Fibroblast of lung (primary cell): Measurements from ENCODE around the gene EFCC1. TPM values are rescaled to one million over a fixed set of nuclear protein-coding genes. Genes with fewer than 3 reads are reported as not detected.

Experiments used
- DNase-seq, 2 donors: peaks; one replicate each; pipeline versions ENCODE4 v3.0.0 to v3.0.0-alpha.2; 2010; ENCODE audit warnings: low read depth in 2 of 2
- H2AFZ ChIP-seq: 2 replicates; pipeline ENCODE4 v1.5.1; 2012; ENCODE audit warnings: low read length, control low read depth, inconsistent platforms
- H3K27ac ChIP-seq: 2 replicates; pipeline ENCODE4 v1.5.1; 2011; ENCODE audit warnings: low read length, control low read depth; ENCODE audit not compliant: insufficient read depth
- H3K27me3 ChIP-seq: 2 replicates; pipeline ENCODE4 v1.5.1; 2011; ENCODE audit warnings: mild to moderate bottlenecking, low read length; ENCODE audit not compliant: control insufficient read depth, insufficient read depth
- H3K36me3 ChIP-seq: 2 replicates; pipeline ENCODE4 v1.5.1; 2011; ENCODE audit warnings: low read length; ENCODE audit not compliant: control insufficient read depth, insufficient read depth
- H3K4me1 ChIP-seq: 2 replicates; pipeline ENCODE4 v1.5.1; 2011; ENCODE audit warnings: low read length; ENCODE audit not compliant: control insufficient read depth, insufficient read depth; ENCODE audit errors: extremely low read depth
- H3K4me2 ChIP-seq: 2 replicates; pipeline ENCODE4 v1.5.1; 2011; ENCODE audit warnings: low read length, control low read depth; ENCODE audit not compliant: insufficient read depth; ENCODE audit errors: extremely low read depth
- H3K4me3 ChIP-seq, 4 experiments: fragments of 200-600 bp in 1 of 4; sonication (generic) in 1 of 4; replicated peaks in 1 of 4; 2 replicates each; pipeline ENCODE4 v1.5.1; 2011 to 2016; ENCODE audit warnings: low read length in 4 of 4, low read depth in 3 of 4, mild to moderate bottlenecking in 3 of 4, control low read depth in 2 of 4, inconsistent platforms in 1 of 4, mixed read lengths in 1 of 4; ENCODE audit not compliant: insufficient read depth in 1 of 4; ENCODE audit errors: control extremely low read depth in 1 of 4
- H3K79me2 ChIP-seq: 2 replicates; pipeline ENCODE4 v1.5.1; 2012; ENCODE audit warnings: mild to moderate bottlenecking, low read length, inconsistent platforms; ENCODE audit not compliant: control insufficient read depth, insufficient read depth
- H3K9ac ChIP-seq: 2 replicates; pipeline ENCODE4 v1.5.1; 2011; ENCODE audit warnings: mild to moderate bottlenecking, low read length, control low read depth; ENCODE audit not compliant: insufficient read depth
- H3K9me3 ChIP-seq: 2 replicates; pipeline ENCODE4 v1.5.1; 2012; ENCODE audit warnings: low read depth, low read length; ENCODE audit not compliant: control insufficient read depth, insufficient read depth
- H4K20me1 ChIP-seq: 2 replicates; pipeline ENCODE4 v1.5.1; 2011; ENCODE audit warnings: low read length; ENCODE audit not compliant: control insufficient read depth, insufficient read depth; ENCODE audit errors: extremely low read depth
- EZH2 ChIP-seq: IDR thresholded peaks from 2 replicates; pipeline ENCODE4 v1.5.1; 2012; ENCODE audit warnings: low read length, control low read depth, mild to moderate bottlenecking; ENCODE audit errors: missing control alignments
- polyA plus RNA-seq, 2 donors: library from polyadenylated mRNA; depleted of rRNA in 1 of 2; stranded (reverse) in 1 of 2; unstranded in 1 of 2; fragments of >200 nt; gene quantifications; 2 replicates each; pipeline ENCODE4 v1.2.1, GENCODE V29; 2011 to 2012; ENCODE audit warnings: missing spikeins in 1 of 2
- total RNA-seq: library from RNA; depleted of rRNA; stranded (reverse); fragments of >200 nt; gene quantifications from 2 replicates; pipeline ENCODE4 v1.2.1, GENCODE V29; 2014
- TF ChIP-seq, protein P1 (sequence below), 2 donors: IDR thresholded peaks in 1 of 2; conservative IDR thresholded peaks in 1 of 2; 1 replicate in 1 of 2; 2 replicates in 1 of 2; pipeline ENCODE4 v1.5.1; 2011 to 2012; ENCODE audit warnings: low read length in 2 of 2, control low read depth in 1 of 2, inconsistent platforms in 1 of 2, low read depth in 1 of 2, mild to moderate bottlenecking in 1 of 2

The EFCC1 gene
- total and polyA plus RNA-seq, 2 donors (not counting 1 experiment from before 2014, with no cell fraction given): not detected

DNA sequence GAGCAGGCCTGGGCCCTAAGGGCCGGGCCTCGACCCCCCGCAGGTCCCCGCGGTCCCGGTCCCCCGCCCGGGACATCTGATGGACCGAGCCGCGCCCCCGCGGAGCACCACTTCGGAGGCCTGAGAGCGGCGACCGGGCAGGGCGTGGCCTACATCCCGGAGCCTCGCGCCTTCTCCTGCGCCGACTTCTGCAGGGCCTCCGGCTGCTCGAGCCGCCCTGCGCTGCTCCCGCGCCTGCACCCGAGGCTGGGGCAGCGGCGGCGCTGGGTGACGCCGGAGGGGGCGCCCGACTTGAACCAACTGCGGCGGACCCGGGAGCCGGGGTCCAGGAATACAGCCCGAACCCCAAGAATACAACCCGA is 44.6 kb downstream of the EFCC1 start:
- H3K9me3 ChIP-seq: no peaks in the 10 kb centered on the region
- H3K9ac ChIP-seq: peak overlapping the region; percentile 30
- H2AFZ ChIP-seq: no peak overlapping the region
- TF ChIP-seq, protein P1, sequence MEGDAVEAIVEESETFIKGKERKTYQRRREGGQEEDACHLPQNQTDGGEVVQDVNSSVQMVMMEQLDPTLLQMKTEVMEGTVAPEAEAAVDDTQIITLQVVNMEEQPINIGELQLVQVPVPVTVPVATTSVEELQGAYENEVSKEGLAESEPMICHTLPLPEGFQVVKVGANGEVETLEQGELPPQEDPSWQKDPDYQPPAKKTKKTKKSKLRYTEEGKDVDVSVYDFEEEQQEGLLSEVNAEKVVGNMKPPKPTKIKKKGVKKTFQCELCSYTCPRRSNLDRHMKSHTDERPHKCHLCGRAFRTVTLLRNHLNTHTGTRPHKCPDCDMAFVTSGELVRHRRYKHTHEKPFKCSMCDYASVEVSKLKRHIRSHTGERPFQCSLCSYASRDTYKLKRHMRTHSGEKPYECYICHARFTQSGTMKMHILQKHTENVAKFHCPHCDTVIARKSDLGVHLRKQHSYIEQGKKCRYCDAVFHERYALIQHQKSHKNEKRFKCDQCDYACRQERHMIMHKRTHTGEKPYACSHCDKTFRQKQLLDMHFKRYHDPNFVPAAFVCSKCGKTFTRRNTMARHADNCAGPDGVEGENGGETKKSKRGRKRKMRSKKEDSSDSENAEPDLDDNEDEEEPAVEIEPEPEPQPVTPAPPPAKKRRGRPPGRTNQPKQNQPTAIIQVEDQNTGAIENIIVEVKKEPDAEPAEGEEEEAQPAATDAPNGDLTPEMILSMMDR (conservative IDR thresholded peaks at IDR 0.05 in 1 of 2, IDR thresholded peaks at IDR 0.05 in 1 of 2; ENCODE audit: low read depth in 1 of 2, low read length in 2 of 2): no peak
- no peak for TF ChIP-seq EZH2
- H3K27me3 ChIP-seq: peaks cover 5% of the 10 kb centered on the region
- H3K4me3 ChIP-seq: peak overlapping the region in 1 of 4 experiments; percentile 4
- H3K27ac ChIP-seq: no peak overlapping the region
- H3K4me1 ChIP-seq: no peaks in the 10 kb centered on the region
- H3K79me2 ChIP-seq: no peaks in the 10 kb centered on the region
- DNase-seq: no peak
- no peaks in the 10 kb centered on the region for H4K20me1 ChIP-seq
- no peaks in the 10 kb centered on the region for H3K36me3 ChIP-seq
- no peak overlapping the region for H3K4me2 ChIP-seq

DNA sequence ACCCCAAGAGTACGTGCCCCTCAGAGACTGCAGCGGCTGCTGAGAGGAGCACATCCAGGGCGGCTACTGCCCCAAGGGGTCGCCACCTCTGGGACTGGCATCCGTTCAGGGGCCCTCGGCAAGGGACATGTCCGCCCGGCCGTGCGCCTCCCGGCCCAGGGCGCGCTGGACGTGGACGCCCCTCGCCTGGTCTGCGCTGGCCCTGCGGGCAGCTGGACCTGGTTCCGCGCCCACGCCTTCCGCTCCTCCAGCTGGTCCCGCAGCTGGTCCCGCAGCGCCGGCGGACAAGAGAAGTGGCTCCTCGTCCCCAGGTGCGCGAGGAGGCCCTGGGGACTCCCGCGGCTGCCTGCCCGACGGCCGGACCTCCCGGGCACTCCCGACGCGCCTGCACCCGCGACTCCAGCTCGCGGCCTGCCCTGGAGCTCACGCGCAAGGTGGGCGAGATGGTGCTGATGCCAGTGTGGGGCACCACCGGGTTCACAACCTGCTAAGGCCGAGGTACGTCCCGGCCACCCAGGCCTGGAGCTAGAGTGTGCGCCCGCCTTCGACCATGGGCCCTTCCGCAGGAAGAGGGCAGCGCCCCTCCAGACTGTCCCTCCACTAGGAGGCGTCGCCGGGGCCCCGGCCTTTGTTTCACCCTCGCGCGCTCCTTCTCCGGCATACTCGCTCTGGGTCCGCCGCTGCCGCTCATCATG is 45.1 kb downstream of the EFCC1 start:
- peak overlapping the region; percentile 25 for H3K4me2 ChIP-seq

DNA sequence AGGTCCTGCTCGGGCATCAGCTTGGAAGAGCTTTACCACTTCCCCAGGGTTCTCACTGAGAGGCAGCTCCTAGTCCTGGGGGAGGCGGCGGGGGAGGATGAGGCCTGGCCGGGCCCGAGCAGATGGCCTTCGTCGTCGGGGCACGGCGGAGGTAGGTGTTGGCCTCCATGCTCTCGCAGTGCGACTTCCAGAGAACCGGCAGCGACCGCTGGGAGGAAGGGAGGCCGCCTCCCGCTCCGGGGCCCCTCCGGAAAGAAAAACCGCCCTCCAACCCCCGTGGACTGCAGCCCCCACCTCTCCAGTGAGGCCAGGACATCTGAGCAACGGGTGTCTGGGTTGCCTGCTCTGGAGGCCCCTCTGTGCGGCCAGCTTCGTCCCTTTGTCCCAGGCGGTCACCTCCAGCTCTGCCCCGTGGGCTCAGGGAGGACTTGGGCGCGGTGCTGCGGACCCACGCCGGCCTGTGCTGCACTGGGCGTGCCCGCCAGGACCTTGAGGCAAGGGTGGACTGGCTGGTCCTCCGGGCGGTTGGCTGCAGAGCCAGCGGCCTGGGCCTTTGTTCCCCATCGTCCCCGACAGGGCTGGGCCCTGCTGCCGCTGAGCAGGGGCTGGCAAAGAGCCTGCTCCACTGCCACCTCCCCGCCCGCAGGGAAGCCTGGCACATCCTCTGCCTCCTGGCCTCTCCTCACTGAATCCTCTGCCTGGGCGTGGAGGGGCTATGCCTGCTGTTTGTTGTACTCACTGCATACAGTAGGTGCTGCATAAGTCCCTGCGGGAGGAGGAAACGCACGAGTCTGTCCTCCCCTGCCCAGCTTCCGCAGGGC is 45.8 kb downstream of the EFCC1 start:
- H3K4me2 ChIP-seq: no peak overlapping the region
- DNase-seq: no peak
- TF ChIP-seq, protein P1 (conservative IDR thresholded peaks at IDR 0.05 in 1 of 2, IDR thresholded peaks at IDR 0.05 in 1 of 2; ENCODE audit: low read depth in 1 of 2, low read length in 2 of 2): no peak
- no peak for TF ChIP-seq EZH2
- H3K9ac ChIP-seq: no peak overlapping the region
- no peaks in the 10 kb centered on the region for H3K36me3 ChIP-seq
- H3K27ac ChIP-seq: no peak overlapping the region
- no peaks in the 10 kb centered on the region for H3K9me3 ChIP-seq
- H3K79me2 ChIP-seq: no peaks in the 10 kb centered on the region
- H4K20me1 ChIP-seq: no peaks in the 10 kb centered on the region
- H2AFZ ChIP-seq: no peak overlapping the region
- peaks cover 3% of the 10 kb centered on the region for H3K27me3 ChIP-seq
- no peaks in the 10 kb centered on the region for H3K4me1 ChIP-seq
- no peak overlapping the region for H3K4me3 ChIP-seq

More for the DNA sequence above, 45.1 kb downstream of the EFCC1 start:
- Histone ChIP-seq H4K20me1 (no peaks in the 10 kb centered on the region), H3K79me2 (no peaks in the 10 kb centered on the region), H3K36me3 (no peaks in the 10 kb centered on the region), H3K4me3 (no peak overlapping the region), H3K4me1 (no peaks in the 10 kb centered on the region), H3K9ac (no peak overlapping the region), H3K27me3 (peaks cover 3% of the 10 kb centered on the region), H3K27ac (no peak overlapping the region), H2AFZ (no peak overlapping the region), H3K9me3 (no peaks in the 10 kb centered on the region)
- DNase-seq: no peak
- TF ChIP-seq, protein P1 (conservative IDR thresholded peaks at IDR 0.05 in 1 of 2, IDR thresholded peaks at IDR 0.05 in 1 of 2; ENCODE audit: low read depth in 1 of 2, low read length in 2 of 2): peak in 1 of 2 donors; percentile 6
- no peak for TF ChIP-seq EZH2
